Panc1 (cell line): Measurements from ENCODE around the gene PHF1. TPM values are rescaled to one million over a fixed set of nuclear protein-coding genes. Genes with fewer than 3 reads are reported as not detected.

Source experiments
- ATAC-seq: fragments of 200-7000 bp; cut with Tn5 transposase; 2 replicates; pipeline ENCODE4 v1.9.1; 2020; ENCODE audit warnings: mild to moderate bottlenecking, moderate library complexity
- BruUV-seq: library from RNA; stranded (reverse); fragments of 400-500 nt; replicated peaks from 2 replicates; lab custom pipeline; 2021; lab: Mats Ljungman, UMichigan
- CTCF ChIA-PET: fragments of 300-600 bp; sonication (Branson Sonifier 250); formaldehyde crosslinking; loops from one replicate; lab custom pipeline; 2022; ENCODE audit warnings: antibody characterized with exemption; lab: Charles Lee
- POLR2A ChIA-PET: fragments of 300-600 bp; sonication (Branson Sonifier 250); formaldehyde crosslinking; loops from one replicate; lab custom pipeline; 2022; ENCODE audit warnings: antibody characterized with exemption; lab: Charles Lee
- DNase-seq: peaks from one replicate; pipeline ENCODE4 v3.0.0-alpha.2; 2010; ENCODE audit warnings: low read depth, low spot score
- H3K27ac ChIP-seq: 2 replicates; pipeline ENCODE4 v1.5.1; 2011; ENCODE audit warnings: mild to moderate bottlenecking, low read length, inconsistent platforms
- H3K27me3 ChIP-seq: fragments of 200-500 bp; sonication (Bioruptor generic); 2 replicates; pipeline ENCODE4 v1.6.0; 2014; ENCODE audit warnings: low read length, inconsistent platforms; ENCODE audit not compliant: control insufficient read depth, insufficient read depth
- H3K36me3 ChIP-seq: fragments of 200-500 bp; sonication (Bioruptor generic); 2 replicates; pipeline ENCODE4 v1.5.1; 2014; ENCODE audit warnings: inconsistent platforms, mild to moderate bottlenecking, low read length, moderate library complexity; ENCODE audit not compliant: control insufficient read depth, insufficient read depth
- H3K4me1 ChIP-seq: 2 replicates; pipeline ENCODE4 v1.5.1; 2011; ENCODE audit warnings: inconsistent platforms, mild to moderate bottlenecking, low read length, moderate library complexity; ENCODE audit not compliant: control insufficient read depth, insufficient read depth
- H3K4me3 ChIP-seq, 2 experiments: 2 replicates each; pipeline ENCODE4 v1.5.1; 2011 to 2012; ENCODE audit warnings: low read depth in 2 of 2, low read length in 2 of 2, mild to moderate bottlenecking in 2 of 2, inconsistent platforms in 1 of 2, moderate library complexity in 1 of 2
- H3K9me3 ChIP-seq: fragments of 200-500 bp; sonication (Bioruptor generic); 2 replicates; pipeline ENCODE4 v1.5.1; 2014; ENCODE audit warnings: low read depth, mild to moderate bottlenecking, inconsistent platforms, low read length, moderate library complexity; ENCODE audit not compliant: control insufficient read depth, insufficient read depth
- CTCF ChIP-seq: fragments of 450-650 bp; IDR thresholded peaks from 2 replicates; pipeline ENCODE4 v1.5.1; 2017; ENCODE audit warnings: mild to moderate bottlenecking
- POLR2AphosphoS5 ChIP-seq: IDR thresholded peaks from 2 replicates; pipeline ENCODE4 v1.6.1; 2012; ENCODE audit warnings: mild to moderate bottlenecking, low read depth, low read length, moderate library complexity
- SIN3A ChIP-seq: IDR thresholded peaks from 2 replicates; pipeline ENCODE4 v1.6.1; 2012; ENCODE audit warnings: low read depth, mild to moderate bottlenecking, low read length, moderate library complexity, borderline replicate concordance; ENCODE audit not compliant: insufficient read depth
- TCF7L2 ChIP-seq: IDR thresholded peaks from 2 replicates; pipeline ENCODE4 v1.6.1; 2011; ENCODE audit warnings: mild to moderate bottlenecking, low read depth, low read length, inconsistent platforms
- in situ Hi-C: cut with HindIII; loops from 2 replicates; pipeline ENCODE4 v1.10.0; 2016; ENCODE audit warnings: low sequenced_read_pairs, low pct_unique_long_range_greater_than_20kb
- intact Hi-C: fragments of 100-400 bp; cut with micrococcal nuclease; formaldehyde crosslinking; loops from one replicate; pipeline ENCODE4 v1.10.0; 2022; ENCODE audit not compliant: unreplicated experiment
- total RNA-seq: library from RNA; stranded (reverse); gene quantifications from one replicate; pipeline ENCODE4 v1.2.1, GENCODE V29; 2021; ENCODE audit not compliant: unreplicated experiment
- TF ChIP-seq, protein P1 (sequence below), 2 experiments: IDR thresholded peaks; 2 replicates each; pipeline ENCODE4 v1.6.1; 2011 to 2012; ENCODE audit warnings: low read depth in 2 of 2, control low read depth in 1 of 2, low read length in 1 of 2, mild to moderate bottlenecking in 1 of 2, moderate library complexity in 1 of 2; ENCODE audit not compliant: insufficient read depth in 1 of 2

Gene PHF1
- total RNA-seq, 1 experiment from 2014 or later, result 51.6 TPM

- ChIA-PET POLR2A (interaction anchor here (0.6 kb wide), 1 partner anchor 35 kb away, joined by 4 read pairs; no protein-coding TSS in a partner anchor), CTCF (no interaction called here)
- in situ Hi-C loops, result no loop called here
- intact Hi-C loops, result no loop called here
- DNase-seq (no peak), ATAC-seq (no peak)
- H3K9me3 ChIP-seq, result no peaks in the 10 kb centered on the region
- BruUV-seq, result no TSS peak
- H3K4me3 ChIP-seq, result no peak overlapping the region
- no peaks in the 10 kb centered on the region for H3K36me3 ChIP-seq
- H3K27me3 ChIP-seq, result no peaks in the 10 kb centered on the region
- TF ChIP-seq TCF7L2 (no peak), SIN3A (no peak), CTCF (no peak), POLR2AphosphoS5 (no peak)
- TF ChIP-seq, protein P1, sequence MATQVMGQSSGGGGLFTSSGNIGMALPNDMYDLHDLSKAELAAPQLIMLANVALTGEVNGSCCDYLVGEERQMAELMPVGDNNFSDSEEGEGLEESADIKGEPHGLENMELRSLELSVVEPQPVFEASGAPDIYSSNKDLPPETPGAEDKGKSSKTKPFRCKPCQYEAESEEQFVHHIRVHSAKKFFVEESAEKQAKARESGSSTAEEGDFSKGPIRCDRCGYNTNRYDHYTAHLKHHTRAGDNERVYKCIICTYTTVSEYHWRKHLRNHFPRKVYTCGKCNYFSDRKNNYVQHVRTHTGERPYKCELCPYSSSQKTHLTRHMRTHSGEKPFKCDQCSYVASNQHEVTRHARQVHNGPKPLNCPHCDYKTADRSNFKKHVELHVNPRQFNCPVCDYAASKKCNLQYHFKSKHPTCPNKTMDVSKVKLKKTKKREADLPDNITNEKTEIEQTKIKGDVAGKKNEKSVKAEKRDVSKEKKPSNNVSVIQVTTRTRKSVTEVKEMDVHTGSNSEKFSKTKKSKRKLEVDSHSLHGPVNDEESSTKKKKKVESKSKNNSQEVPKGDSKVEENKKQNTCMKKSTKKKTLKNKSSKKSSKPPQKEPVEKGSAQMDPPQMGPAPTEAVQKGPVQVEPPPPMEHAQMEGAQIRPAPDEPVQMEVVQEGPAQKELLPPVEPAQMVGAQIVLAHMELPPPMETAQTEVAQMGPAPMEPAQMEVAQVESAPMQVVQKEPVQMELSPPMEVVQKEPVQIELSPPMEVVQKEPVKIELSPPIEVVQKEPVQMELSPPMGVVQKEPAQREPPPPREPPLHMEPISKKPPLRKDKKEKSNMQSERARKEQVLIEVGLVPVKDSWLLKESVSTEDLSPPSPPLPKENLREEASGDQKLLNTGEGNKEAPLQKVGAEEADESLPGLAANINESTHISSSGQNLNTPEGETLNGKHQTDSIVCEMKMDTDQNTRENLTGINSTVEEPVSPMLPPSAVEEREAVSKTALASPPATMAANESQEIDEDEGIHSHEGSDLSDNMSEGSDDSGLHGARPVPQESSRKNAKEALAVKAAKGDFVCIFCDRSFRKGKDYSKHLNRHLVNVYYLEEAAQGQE (IDR thresholded peaks at IDR 0.05; ENCODE audit: insufficient read depth in 1 of 2, low read depth in 2 of 2, low read length in 1 of 2), result no peak
- H3K4me1 ChIP-seq, result no peaks in the 10 kb centered on the region
- H3K27ac ChIP-seq, result no peak overlapping the region
These were observed 34.3 kb downstream of the PHF1 start for GRCh38 chr6:33445119-33445603.

GRCh38 chr6:33446356-33446755 is 35.5 kb downstream of the PHF1 start:
- intact Hi-C loops (no loop called here), in situ Hi-C loops (no loop called here)
- no peak overlapping the region for H3K4me3 ChIP-seq
- H3K27me3 ChIP-seq, result no peaks in the 10 kb centered on the region
- TF ChIP-seq, protein P1 (IDR thresholded peaks at IDR 0.05; ENCODE audit: insufficient read depth in 1 of 2, low read depth in 2 of 2, low read length in 1 of 2), result no peak
- TF ChIP-seq TCF7L2 (no peak), SIN3A (no peak), CTCF (no peak), POLR2AphosphoS5 (no peak)
- no peak for ATAC-seq
- BruUV-seq, result no TSS peak
- H3K27ac ChIP-seq, result no peak overlapping the region
- CTCF ChIA-PET, result interaction anchor here (0.7 kb wide), 1 partner anchor 607 kb away, joined by 16 read pairs; no protein-coding TSS in a partner anchor
- no peaks in the 10 kb centered on the region for H3K9me3 ChIP-seq
- H3K36me3 ChIP-seq, result no peaks in the 10 kb centered on the region
- no peaks in the 10 kb centered on the region for H3K4me1 ChIP-seq
- no peak for DNase-seq
- POLR2A ChIA-PET, result no interaction called here
